Measurements from ENCODE around the gene KRT33A. TPM values are rescaled to one million over a fixed set of nuclear protein-coding genes. Genes with fewer than 3 reads are reported as not detected.

The KRT33A gene
- total and polyA plus RNA-seq, 12 donors: not detected

- 36 to 75% methylated on average over 2 of the region's 2 CpGs for WGBS, 2 donors
- no peak for TF ChIP-seq CTCF (IDR thresholded peaks at IDR 0.05)
These were observed 32.4 kb downstream of the KRT33A start for GRCh38 chr17:41318231-41318630.

GRCh38 chr17:41315814-41316445 is 34.7 kb downstream of the KRT33A start:
- no peak for DNase-seq
- Histone ChIP-seq H3K4me3 (no peak overlapping the region), H3K27ac (no peak overlapping the region), H3K4me1 (no peaks in the 10 kb centered on the region), H3K9me3 (peaks cover 0 to 21% (median 7%) of the 10 kb centered on the region in 11 donors), H3K36me3 (no peaks in the 10 kb centered on the region), H3K27me3 (peaks cover 0 to 38% (median 25%) of the 10 kb centered on the region in 7 donors)
- TF ChIP-seq CTCF (IDR thresholded peaks at IDR 0.05): no peak
- intact Hi-C loops (cut with DNase I): no loop called here
- no peak for ATAC-seq
- WGBS, 2 donors: 71 to 72% methylated on average over 17 of the region's 17 CpGs

More at GRCh38 chr17:41318231-41318630, 32.4 kb downstream of the KRT33A start:
- intact Hi-C loops (cut with DNase I): no loop called here
- Histone ChIP-seq H3K9me3 (peaks cover 0 to 21% (median 7%) of the 10 kb centered on the region in 11 donors), H3K36me3 (no peaks in the 10 kb centered on the region), H3K27ac (no peak overlapping the region), H3K27me3 (peaks cover 0 to 30% (median 20%) of the 10 kb centered on the region in 7 donors), H3K4me3 (no peak overlapping the region), H3K4me1 (no peaks in the 10 kb centered on the region)
- ATAC-seq: no peak
- no peak for DNase-seq

- Histone ChIP-seq H3K4me1 (no peaks in the 10 kb centered on the region), H3K9me3 (peaks cover 0 to 15% (median 7%) of the 10 kb centered on the region in 11 donors), H3K36me3 (no peaks in the 10 kb centered on the region), H3K27me3 (peaks cover 0 to 40% (median 26%) of the 10 kb centered on the region in 7 donors), H3K27ac (no peak within 1 kb of the TSS), H3K4me3 (no peak within 1 kb of the TSS)
- ATAC-seq (no peak), DNase-seq (no peak)
- intact Hi-C loops (cut with DNase I): no loop called here
- no peak for TF ChIP-seq CTCF (IDR thresholded peaks at IDR 0.05)
- 80% methylated on average over 24 of the region's 24 CpGs for WGBS, 2 donors
These were observed 35.3 kb downstream of the KRT33A start, which contains the start of gene KRTAP17-1 for GRCh38 chr17:41315204-41315794. TSS of gene KRTAP17-1 (minus strand) at chr17:41315710. CDS start at chr17:41315650, 60 bp downstream.

- no peak for TF ChIP-seq CTCF (IDR thresholded peaks at IDR 0.05)
- Histone ChIP-seq H3K9me3 (no peaks in the 10 kb centered on the region), H3K27me3 (peaks cover 0 to 41% (median 28%) of the 10 kb centered on the region in 7 donors), H3K4me1 (peaks cover 0 to 26% (median 4%) of the 10 kb centered on the region in 9 donors), H3K27ac (no peak overlapping the region), H3K36me3 (no peaks in the 10 kb centered on the region), H3K4me3 (no peak overlapping the region)
- no peak for DNase-seq
- intact Hi-C loops (cut with DNase I): no loop called here
- no peak for ATAC-seq
- WGBS, 2 donors: 35 to 66% methylated on average over 1 of the region's 1 CpG
These were observed 39.5 kb downstream of the KRT33A start for GRCh38 chr17:41311111-41311510.
